ENCODE data around the gene BSN.

DNA sequence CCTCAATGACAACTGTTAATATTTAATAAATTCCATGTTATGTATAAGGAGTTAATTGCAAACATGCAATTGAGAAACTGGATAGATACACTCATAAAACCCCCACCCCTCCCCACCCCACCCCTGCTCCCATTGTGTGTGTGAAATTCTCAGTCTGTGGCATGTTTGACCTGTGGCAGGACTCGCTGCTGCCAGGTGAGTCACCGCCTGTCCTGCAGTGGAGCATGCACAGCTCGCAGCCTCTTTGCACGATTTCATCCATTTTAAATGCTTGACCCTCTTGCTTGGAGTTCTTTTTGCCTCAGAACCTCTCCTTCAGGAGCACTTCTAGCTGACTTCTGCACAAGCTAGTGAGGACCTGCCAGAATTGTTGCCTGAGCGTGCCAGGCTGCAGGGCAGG is 114.6 kb downstream of the BSN start:
- TF ChIP-seq CTCF (IDR thresholded peaks at IDR 0.05) = no peak
- no peak for TF ChIP-seq POLR2A (IDR thresholded peaks at IDR 0.05)

All from body of pancreas (tissue), 4 donors.